ENCODE results near the gene PPP2R5E. TPM values are rescaled to one million over a fixed set of nuclear protein-coding genes. Genes with fewer than 3 reads are reported as not detected.

PPP2R5E gene
- total and polyA plus RNA-seq, 2 of the 8 experiments (the other 6 are each of a cell fraction or from before 2014, with no cell fraction given), result 6.8 to 64.6 TPM

GRCh38 chr14:63362389-63362819, 180.8 kb downstream of the PPP2R5E start (continued):
- no peak for TF ChIP-seq ZNF274 (IDR thresholded peaks at IDR 0.05; ENCODE audit: borderline replicate concordance, extremely low read depth, low read length)
- no peak for TF ChIP-seq SP4 (IDR thresholded peaks at IDR 0.05; ENCODE audit: low read length)
- TF ChIP-seq ATF3 (IDR thresholded peaks at IDR 0.05; ENCODE audit: insufficient read depth, low read depth, low read length), result no peak
- TF ChIP-seq POLR2A (IDR thresholded peaks at IDR 0.05; ENCODE audit: control extremely low read depth in 1 of 2, low read depth in 2 of 2, low read length in 2 of 2), result no peak

Measured in H1 (cell line).